NCI-H526 treated with DMSO at 0.1 percent for 48 hours (cell line): Measurements from ENCODE around the gene KRT84.

Experiments
- DNase-seq: peaks from one replicate; lab custom pipeline; 2025; lab: John Stamatoyannopoulos, UW

KRT84 gene

DNA sequence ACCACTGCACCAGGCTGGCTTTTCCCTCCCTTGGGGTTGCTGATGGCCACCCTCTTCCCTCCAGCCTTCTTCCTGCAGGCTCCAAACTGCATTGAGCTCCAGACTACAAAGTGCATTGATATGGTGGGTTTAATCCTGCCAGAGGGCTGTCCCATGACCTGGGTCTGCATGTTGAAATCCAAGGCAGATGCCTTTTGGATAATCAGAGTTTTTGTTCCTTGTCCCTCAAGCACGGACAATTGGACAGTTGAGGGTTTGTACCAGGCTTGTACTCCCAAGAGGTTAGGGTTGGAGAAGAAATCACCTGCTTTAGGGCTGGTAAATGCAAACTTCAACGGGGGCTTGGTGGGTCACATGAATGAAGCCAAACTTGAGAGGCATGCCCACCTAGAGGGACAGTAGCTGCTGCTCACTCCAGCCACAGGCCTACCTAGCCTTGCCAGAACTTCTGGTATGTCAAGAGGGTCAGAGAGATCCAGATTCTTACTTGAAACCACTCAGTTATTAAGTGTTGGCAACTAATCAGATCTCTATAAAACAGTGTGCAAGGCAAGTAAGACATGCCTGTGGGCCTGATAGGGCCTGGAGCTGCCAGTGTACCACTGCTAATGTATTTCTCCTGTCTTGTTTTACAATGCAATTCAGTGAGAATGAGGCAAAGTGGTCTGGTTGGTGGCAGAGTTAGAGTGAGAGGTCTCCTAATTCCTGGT lies 42.5 kb downstream of the KRT84 start:
- DNase-seq = no peak

DNA sequence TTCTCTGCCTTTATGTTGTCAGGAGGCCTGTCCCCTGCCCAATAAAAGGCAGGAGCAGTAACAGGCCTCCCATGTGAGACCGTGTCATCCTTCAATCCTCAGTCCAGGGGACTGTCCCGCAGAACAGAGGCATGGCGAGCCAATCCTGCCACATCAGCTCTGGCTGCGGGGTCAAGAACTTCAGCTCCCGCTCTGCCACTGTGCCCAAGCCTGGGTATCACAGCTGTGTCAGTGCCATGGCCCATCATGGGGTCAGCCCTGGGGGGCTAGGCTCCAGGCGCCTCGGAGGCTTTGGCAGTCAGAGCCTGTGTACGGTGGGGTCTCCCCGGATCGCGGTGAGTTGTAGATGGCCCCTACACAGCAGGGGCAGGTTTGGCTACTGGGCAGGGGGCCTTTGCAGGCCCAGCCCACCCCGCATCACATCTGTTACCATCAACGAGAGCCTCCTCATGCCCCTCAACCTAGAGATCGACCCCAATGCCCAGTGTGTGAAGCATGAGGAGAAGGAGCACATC lies 44.3 kb downstream of the KRT84 start:
- no peak for DNase-seq

DNA sequence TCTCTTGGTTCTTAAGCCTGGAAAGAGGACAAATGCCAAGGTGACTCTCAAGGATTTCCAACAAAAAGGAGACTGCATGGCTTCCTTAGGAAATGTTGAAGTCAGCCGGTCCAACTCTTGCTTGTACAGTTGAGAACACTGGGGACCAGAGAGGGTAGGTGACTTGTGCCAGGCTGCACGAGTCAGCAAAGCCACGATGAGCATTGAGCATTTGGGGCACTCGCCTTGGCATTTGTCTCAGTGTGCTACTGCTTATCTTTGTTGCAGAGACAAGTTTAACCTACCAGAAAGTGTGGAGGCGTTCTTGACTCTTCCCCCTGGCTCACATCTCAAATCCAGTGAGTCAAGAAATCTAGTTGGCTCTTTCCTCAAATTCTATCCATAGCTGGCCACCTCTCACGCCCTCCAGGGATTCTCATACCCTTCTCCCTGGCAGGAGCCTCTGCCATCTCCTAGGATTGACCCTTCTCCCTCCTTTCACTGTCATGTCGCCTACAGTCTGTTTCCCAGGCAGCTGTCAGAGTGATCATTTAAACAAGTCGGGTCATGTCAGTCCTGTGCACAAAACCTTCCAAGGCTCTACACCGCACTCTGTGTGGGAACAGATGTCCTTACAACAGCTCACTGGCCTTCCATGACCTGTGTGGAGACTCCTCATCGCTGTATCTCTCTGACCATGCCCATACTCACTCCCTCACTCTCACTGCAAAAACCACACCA lies 47.1 kb downstream of the KRT84 start:
- DNase-seq = no peak

- no peak for DNase-seq
These were observed 48.4 kb downstream of the KRT84 start for GRCh38 chr12:52337054-52337453.

DNA sequence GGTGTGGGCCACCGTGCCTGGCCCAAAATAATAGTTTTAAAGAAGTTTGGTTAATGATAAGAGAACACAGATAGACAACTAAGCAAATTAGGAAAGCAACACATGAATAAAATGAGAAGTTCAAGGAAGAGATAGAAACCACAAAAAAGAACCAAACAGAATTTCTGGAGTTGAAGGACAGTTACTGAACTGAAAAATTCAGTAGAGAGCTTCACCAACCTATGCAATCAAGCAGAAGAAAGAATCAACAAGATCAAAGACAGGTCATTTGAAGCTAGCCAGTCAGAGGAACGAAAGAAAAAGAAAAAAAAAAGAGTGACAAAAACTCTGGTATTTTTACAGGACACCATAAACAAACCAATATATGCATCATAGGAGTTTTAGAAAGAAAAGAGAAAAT lies 48.8 kb downstream of the KRT84 start:
- no peak for DNase-seq

- DNase-seq = no peak
These were observed 49.7 kb downstream of the KRT84 start for GRCh38 chr12:52335598-52336262.

DNA sequence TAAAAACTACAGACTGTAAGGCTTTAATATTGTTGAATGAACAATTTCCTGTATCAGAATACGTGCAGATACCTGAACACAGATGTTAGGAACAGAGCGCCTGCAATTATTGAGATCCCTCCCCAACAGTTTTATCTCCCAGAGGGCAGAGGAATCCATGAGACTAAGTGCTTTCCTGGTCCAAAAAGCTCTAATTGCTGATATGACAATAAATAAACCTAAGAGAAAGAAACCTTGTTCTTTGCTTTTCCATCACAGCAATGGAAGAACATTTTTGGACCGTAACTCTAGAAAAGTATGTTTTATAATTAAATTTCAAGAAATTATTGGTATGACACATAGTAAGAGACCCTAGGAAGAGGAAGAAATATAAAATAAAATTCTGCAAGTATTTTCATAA lies 51.3 kb downstream of the KRT84 start:
- no peak for DNase-seq

DNA sequence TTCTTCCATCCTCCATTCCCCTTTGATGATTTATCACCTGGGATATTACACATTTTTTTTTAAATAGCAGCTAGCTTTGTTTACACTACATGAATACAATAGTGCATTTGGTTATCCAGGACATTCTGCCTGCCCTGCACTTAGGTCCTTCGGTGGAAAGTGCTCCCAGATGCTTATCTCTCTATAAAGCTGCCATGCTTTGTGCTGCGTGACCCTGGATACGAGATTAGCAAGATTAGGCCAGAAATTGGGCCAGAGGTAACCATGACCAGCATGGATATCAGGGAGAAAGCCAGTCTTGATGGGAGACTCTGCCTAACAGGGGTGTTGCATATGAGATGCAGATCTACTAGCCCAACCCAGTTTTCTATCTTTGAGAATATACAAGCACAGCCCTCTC lies 52.1 kb downstream of the KRT84 start:
- no peak for DNase-seq

DNA sequence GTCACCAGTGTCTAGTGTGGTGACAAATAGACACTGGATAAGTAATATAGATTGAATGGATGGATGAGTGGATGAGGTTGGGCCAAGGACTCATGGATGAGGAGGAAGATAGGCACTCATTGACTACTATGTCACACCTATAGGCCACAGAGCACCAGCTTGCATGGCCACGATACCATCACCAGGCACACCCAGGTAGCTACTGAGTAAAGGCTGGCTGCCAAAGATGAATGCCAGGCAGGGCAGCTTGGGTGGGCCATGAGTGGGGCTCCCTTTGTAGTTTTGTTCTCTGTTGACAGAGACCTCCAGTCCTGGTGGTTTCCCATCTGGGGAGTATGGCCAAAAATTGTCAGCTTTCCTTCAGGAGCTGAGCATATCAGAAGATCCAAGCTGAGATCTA lies 53.1 kb downstream of the KRT84 start:
- DNase-seq = no peak

GRCh38 chr12:52331833-52332232 lies 53.6 kb downstream of the KRT84 start:
- no peak for DNase-seq

DNA sequence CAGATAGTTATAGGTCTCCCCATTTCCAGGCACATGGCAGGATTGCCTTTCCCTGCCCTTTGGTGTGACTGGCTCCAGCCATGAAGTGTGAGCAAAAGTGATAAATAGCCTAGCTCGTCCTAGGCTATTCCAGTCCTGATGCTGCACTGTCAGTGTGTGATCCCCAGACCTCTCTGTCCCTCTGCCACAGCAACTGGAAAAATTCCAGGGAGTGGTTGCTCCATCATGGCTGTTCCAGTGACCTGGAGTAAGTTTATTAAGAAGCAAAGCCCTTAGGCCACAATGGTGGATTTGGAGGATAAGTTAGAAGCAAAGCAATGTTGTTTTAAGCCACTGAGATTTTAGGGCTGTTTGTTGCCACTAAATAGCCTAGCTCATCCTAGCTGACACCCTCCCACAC lies 54.4 kb downstream of the KRT84 start:
- no peak for DNase-seq

- DNase-seq = no peak
These were observed 57.5 kb downstream of the KRT84 start for GRCh38 chr12:52327830-52328500.
